Measurements from ENCODE around the gene NUTM1.
"Not testable (repeated sequence)": the region's sequence is repeated elsewhere in the genome, so short reads cannot be mapped to it uniquely, and the experiment has no call there.

The NUTM1 gene

GRCh38 chr15:34373951-34374350 lies 30.8 kb downstream of the NUTM1 start:
- H3K4me3 ChIP-seq (ENCODE audit: low read depth, low read length) = no peak overlapping the region
- TF ChIP-seq CTCF (IDR thresholded peaks at IDR 0.05; ENCODE audit: insufficient read depth, low read depth, low read length, missing control alignments) = no peak
- DNase-seq (ENCODE audit: low read depth) = no peak

GRCh38 chr15:34374816-34375215 lies 31.7 kb downstream of the NUTM1 start:
- DNase-seq (ENCODE audit: low read depth) = no peak
- no peak for TF ChIP-seq CTCF (IDR thresholded peaks at IDR 0.05; ENCODE audit: insufficient read depth, low read depth, low read length, missing control alignments)
- no peak overlapping the region for H3K4me3 ChIP-seq (ENCODE audit: low read depth, low read length)

GRCh38 chr15:34375541-34375940 lies 32.4 kb downstream of the NUTM1 start:
- not testable (repeated sequence) for DNase-seq (ENCODE audit: low read depth); H3K4me3 ChIP-seq (ENCODE audit: low read depth, low read length)

GRCh38 chr15:34376856-34377255 lies 33.7 kb downstream of the NUTM1 start:
- no peak overlapping the region for H3K4me3 ChIP-seq (ENCODE audit: low read depth, low read length)
- TF ChIP-seq CTCF (IDR thresholded peaks at IDR 0.05; ENCODE audit: insufficient read depth, low read depth, low read length, missing control alignments) = no peak
- DNase-seq (ENCODE audit: low read depth) = no peak

- DNase-seq (ENCODE audit: low read depth); H3K4me3 ChIP-seq (ENCODE audit: low read depth, low read length): not testable (repeated sequence)
Observed at GRCh38 chr15:34380491-34380890, 37.4 kb downstream of the NUTM1 start.

GRCh38 chr15:34381829-34382521 lies 38.9 kb downstream of the NUTM1 start:
- not testable (repeated sequence) for DNase-seq (ENCODE audit: low read depth); H3K4me3 ChIP-seq (ENCODE audit: low read depth, low read length)

GRCh38 chr15:34389594-34390086 lies 46.5 kb downstream of the NUTM1 start:
- DNase-seq (ENCODE audit: low read depth); H3K4me3 ChIP-seq (ENCODE audit: low read depth, low read length): not testable (repeated sequence)

GRCh38 chr15:34392981-34393380 lies 49.9 kb downstream of the NUTM1 start:
- H3K4me3 ChIP-seq (ENCODE audit: low read depth, low read length); DNase-seq (ENCODE audit: low read depth): not testable (repeated sequence)

GRCh38 chr15:34397637-34398259 lies 54.6 kb downstream of the NUTM1 start:
- H3K4me3 ChIP-seq (ENCODE audit: low read depth, low read length); DNase-seq (ENCODE audit: low read depth): not testable (repeated sequence)

- not testable (repeated sequence) for H3K4me3 ChIP-seq (ENCODE audit: low read depth, low read length); DNase-seq (ENCODE audit: low read depth)
Observed at GRCh38 chr15:34403160-34403598, 60.1 kb downstream of the NUTM1 start.

- not testable (repeated sequence) for H3K4me3 ChIP-seq (ENCODE audit: low read depth, low read length); DNase-seq (ENCODE audit: low read depth)
Observed at GRCh38 chr15:34403899-34404298, 60.8 kb downstream of the NUTM1 start.

Measured in GM12865 (cell line).